Stimulated activated CD4-positive, alpha-beta T cell treated with anti-CD3 and anti-CD28 coated beads, Interleukin-15, amount 100 ng/mL, for 24 hours (primary cell): ENCODE results near the gene CHGA.

Experiments
- DNase-seq: peaks from one replicate; pipeline ENCODE4 v3.0.0-alpha.2; 2020

Gene CHGA

GRCh38 chr14:92931681-92932447 is 8.9 kb downstream of the CHGA start:
- no peak for DNase-seq

- DNase-seq, result no peak
These were observed 9.8 kb downstream of the CHGA start for GRCh38 chr14:92932448-92933395.

- no peak for DNase-seq
These were observed 10.5 kb downstream of the CHGA start for GRCh38 chr14:92933481-92933880.

GRCh38 chr14:92934196-92935085 is 11.5 kb downstream of the CHGA start:
- no peak for DNase-seq

GRCh38 chr14:92935446-92935845 is 12.5 kb downstream of the CHGA start:
- no peak for DNase-seq

- DNase-seq, result no peak
These were observed 13.1 kb downstream of the CHGA start for GRCh38 chr14:92936085-92936484.

- no peak for DNase-seq
These were observed 14.3 kb downstream of the CHGA start for GRCh38 chr14:92937051-92937937.

- DNase-seq, result no peak
These were observed 15.4 kb downstream of the CHGA start for GRCh38 chr14:92938235-92938875.

- no peak for DNase-seq
These were observed 16.1 kb downstream of the CHGA start for GRCh38 chr14:92938890-92939671.

- DNase-seq, result no peak
These were observed 16.7 kb downstream of the CHGA start for GRCh38 chr14:92939699-92940098.

- DNase-seq, result no peak
These were observed 17.6 kb downstream of the CHGA start for GRCh38 chr14:92940543-92940942.

- no peak for DNase-seq
These were observed 18.6 kb downstream of the CHGA start for GRCh38 chr14:92941531-92941930.

- DNase-seq, result no peak
These were observed 19.2 kb downstream of the CHGA start for GRCh38 chr14:92942136-92942535.

GRCh38 chr14:92942576-92942975 is 19.6 kb downstream of the CHGA start:
- no peak for DNase-seq

GRCh38 chr14:92942976-92943710 is 20.2 kb downstream of the CHGA start:
- no peak for DNase-seq

GRCh38 chr14:92943855-92944570 is 21.1 kb downstream of the CHGA start:
- no peak for DNase-seq

GRCh38 chr14:92944976-92945375 is 22.0 kb downstream of the CHGA start:
- DNase-seq, result no peak

GRCh38 chr14:92945544-92945943 is 22.6 kb downstream of the CHGA start:
- DNase-seq, result no peak
